ENCODE measurements around the gene MYO18B.

MYO18B gene, protein sequence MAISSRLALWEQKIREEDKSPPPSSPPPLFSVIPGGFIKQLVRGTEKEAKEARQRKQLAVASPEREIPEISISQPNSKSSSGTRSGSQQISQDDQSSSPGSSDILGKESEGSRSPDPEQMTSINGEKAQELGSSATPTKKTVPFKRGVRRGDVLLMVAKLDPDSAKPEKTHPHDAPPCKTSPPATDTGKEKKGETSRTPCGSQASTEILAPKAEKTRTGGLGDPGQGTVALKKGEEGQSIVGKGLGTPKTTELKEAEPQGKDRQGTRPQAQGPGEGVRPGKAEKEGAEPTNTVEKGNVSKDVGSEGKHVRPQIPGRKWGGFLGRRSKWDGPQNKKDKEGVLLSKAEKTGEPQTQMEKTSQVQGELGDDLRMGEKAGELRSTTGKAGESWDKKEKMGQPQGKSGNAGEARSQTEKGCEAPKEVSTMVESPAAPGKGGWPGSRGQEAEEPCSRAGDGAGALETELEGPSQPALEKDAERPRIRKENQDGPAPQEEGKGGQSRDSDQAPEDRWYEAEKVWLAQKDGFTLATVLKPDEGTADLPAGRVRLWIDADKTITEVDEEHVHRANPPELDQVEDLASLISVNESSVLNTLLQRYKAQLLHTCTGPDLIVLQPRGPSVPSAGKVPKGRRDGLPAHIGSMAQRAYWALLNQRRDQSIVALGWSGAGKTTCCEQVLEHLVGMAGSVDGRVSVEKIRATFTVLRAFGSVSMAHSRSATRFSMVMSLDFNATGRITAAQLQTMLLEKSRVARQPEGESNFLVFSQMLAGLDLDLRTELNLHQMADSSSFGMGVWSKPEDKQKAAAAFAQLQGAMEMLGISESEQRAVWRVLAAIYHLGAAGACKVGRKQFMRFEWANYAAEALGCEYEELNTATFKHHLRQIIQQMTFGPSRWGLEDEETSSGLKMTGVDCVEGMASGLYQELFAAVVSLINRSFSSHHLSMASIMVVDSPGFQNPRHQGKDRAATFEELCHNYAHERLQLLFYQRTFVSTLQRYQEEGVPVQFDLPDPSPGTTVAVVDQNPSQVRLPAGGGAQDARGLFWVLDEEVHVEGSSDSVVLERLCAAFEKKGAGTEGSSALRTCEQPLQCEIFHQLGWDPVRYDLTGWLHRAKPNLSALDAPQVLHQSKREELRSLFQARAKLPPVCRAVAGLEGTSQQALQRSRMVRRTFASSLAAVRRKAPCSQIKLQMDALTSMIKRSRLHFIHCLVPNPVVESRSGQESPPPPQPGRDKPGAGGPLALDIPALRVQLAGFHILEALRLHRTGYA (N-terminal part only)

DNA sequence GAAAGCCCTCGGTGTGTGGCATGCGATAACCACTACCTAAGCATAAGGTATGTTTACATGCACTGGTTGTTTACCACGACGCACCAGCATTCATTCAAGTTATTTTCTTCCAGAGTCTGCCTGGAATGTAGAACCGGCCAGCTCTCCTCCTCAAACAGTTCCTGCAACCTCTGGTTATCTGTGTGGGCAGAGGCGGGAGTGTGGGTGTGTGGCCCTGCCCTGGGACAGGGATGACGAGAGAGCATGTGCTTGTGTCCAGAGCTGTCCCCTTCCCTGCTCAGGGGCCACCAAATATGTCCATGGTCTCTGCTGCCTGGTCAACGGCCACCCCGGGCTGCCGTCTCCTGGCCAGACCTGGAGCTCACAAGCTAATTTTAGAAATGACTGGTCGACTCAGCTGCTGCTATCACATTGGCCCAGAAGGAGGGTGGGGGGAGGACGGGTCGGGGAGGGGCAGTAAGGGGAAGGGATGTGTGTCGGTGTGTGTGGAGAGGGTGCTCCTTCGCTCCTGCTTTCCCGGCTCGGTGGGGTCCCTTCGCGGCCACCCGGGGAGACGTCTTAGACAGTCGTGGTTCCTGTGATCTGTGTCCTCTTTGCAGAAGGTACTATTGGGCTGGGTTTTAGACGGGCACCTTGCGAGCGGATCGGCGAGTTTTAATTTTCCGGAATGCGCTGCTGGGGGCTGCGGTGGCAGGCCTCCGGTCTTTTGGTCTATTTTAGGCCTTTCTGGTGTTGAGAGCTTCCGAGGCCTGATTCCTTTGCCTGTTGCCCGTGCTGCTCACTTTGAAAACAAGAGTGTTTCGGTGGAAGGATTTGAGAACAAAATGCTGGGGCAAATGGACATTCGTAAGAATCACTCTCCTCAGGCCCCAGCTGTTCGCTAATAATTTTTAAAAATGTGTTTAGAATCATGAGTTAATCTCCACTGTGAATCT lies at the start of gene MYO18B:
TSS of gene MYO18B (plus strand) at position 497 of the 935 bp plus-strand sequence. CDS start 18,905 bp downstream, outside the sequence.
- H3K36me3 ChIP-seq (ENCODE audit: control insufficient read depth, insufficient read depth, low read length): no peaks in the 10 kb centered on the region
- H3K4me3 ChIP-seq (replicated peaks; ENCODE audit: low read depth, low read length): no peak within 1 kb of the TSS
- no peak for DNase-seq (ENCODE audit: extremely low read depth, insufficient read length)
- TF ChIP-seq, protein P1, sequence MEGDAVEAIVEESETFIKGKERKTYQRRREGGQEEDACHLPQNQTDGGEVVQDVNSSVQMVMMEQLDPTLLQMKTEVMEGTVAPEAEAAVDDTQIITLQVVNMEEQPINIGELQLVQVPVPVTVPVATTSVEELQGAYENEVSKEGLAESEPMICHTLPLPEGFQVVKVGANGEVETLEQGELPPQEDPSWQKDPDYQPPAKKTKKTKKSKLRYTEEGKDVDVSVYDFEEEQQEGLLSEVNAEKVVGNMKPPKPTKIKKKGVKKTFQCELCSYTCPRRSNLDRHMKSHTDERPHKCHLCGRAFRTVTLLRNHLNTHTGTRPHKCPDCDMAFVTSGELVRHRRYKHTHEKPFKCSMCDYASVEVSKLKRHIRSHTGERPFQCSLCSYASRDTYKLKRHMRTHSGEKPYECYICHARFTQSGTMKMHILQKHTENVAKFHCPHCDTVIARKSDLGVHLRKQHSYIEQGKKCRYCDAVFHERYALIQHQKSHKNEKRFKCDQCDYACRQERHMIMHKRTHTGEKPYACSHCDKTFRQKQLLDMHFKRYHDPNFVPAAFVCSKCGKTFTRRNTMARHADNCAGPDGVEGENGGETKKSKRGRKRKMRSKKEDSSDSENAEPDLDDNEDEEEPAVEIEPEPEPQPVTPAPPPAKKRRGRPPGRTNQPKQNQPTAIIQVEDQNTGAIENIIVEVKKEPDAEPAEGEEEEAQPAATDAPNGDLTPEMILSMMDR (IDR thresholded peaks at IDR 0.05; ENCODE audit: insufficient read depth, low read length, poor library complexity, severe bottlenecking): no peak
- no peaks in the 10 kb centered on the region for H3K27me3 ChIP-seq (replicated peaks; ENCODE audit: control insufficient read depth, insufficient read depth, low read length)

DNA sequence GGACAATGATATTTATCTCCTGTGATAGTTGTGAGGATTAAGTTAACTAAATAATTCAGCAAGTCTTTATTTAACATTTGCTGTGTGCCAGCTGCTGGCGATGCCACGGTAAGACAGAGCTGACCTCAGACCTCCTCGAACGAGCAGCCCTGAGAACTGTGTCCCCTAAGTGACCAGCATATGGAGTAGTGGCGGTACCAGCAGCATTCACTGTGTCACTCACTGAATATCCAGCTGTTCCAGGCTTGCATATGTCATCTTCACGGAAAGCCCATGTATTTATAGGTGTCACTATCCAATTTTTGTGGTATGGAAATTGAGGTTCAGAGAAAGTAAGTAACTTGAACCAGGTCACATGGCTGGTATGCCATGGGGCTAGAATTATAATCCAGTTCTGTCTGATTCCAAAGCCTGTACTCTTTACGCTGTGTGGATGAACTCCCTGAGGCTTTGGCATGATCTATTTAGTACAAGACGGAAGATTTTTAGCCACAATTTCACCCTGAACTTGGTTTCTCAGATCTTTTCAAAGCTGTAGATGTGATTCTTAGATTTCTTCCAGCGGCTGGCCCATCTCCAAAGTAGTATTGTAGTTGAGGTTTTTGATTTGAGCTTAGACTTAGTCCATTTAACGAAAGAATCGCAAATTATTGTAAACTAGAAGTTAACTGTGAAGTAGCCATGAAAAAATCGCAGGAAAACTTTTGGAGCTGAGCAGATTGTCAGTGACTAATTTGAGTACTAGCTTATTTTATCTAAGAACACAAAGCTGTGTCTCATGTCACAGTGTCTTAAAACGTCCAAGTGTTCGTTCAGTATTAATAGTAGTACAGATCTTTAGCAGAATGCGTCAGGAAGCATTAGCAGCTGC lies 49.4 kb upstream of the MYO18B start:
- TF ChIP-seq, protein P1 (IDR thresholded peaks at IDR 0.05; ENCODE audit: insufficient read depth, low read length, poor library complexity, severe bottlenecking): no peak
- no peak for DNase-seq (ENCODE audit: extremely low read depth, insufficient read length)
- peaks cover 5% of the 10 kb centered on the region for H3K36me3 ChIP-seq (ENCODE audit: control insufficient read depth, insufficient read depth, low read length)
- no peak overlapping the region for H3K4me3 ChIP-seq (replicated peaks; ENCODE audit: low read depth, low read length)
- no peaks in the 10 kb centered on the region for H3K27me3 ChIP-seq (replicated peaks; ENCODE audit: control insufficient read depth, insufficient read depth, low read length)

DNA sequence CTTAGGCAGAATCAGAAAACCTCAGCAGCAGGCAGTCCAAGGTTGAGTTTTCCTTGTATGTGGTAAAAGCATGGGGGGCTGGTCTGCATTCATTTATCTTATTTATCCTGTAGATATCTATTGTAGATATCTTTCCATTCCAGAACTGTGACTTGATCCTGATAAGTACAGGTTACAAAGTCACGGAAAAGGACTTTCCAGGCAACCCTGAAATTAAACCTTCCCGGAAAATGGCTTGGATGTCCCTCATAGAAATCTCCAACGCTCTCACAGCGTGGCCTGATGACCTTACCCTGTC lies 48.8 kb upstream of the MYO18B start:
- Histone ChIP-seq H3K36me3 (ENCODE audit: control insufficient read depth, insufficient read depth, low read length) (peaks cover 5% of the 10 kb centered on the region), H3K27me3 (replicated peaks; ENCODE audit: control insufficient read depth, insufficient read depth, low read length) (no peaks in the 10 kb centered on the region), H3K4me3 (replicated peaks; ENCODE audit: low read depth, low read length) (no peak overlapping the region)
- TF ChIP-seq, protein P1 (IDR thresholded peaks at IDR 0.05; ENCODE audit: insufficient read depth, low read length, poor library complexity, severe bottlenecking): no peak
- no peak for DNase-seq (ENCODE audit: extremely low read depth, insufficient read length)

DNA sequence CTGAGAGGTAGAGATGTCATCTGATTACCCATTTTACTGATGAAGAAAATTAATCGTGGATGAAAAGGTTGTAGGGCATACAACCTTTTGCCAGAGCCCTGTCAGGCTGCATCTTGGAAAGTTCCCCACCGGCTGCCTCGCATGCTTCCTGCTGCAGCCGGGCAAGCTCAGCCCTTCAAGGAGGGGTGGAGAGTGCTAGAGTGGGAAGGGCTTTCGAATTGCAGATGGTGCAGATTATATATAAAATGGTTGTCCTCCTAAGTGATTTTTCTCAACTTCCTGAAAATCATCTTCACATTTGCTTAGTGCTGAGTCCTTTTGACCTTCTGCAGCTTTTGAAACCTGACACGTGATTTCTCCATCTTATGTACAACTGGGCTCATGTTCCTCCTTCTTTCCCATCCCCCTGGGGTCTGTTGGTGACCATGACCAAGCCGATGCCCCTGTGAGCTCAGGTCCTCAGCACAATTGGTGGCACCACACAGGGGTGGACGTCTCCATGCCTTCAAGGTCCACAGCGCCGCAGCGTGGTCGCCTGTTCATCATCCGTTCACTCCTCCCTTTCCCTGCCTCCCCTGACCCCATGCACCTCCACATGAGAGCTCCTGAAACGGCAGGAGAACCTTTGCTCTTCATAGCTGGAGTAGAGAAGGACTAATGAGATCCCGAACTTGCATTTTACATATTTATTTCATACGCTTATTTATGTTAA lies 47.6 kb upstream of the MYO18B start:
- Histone ChIP-seq H3K27me3 (replicated peaks; ENCODE audit: control insufficient read depth, insufficient read depth, low read length) (no peaks in the 10 kb centered on the region), H3K36me3 (ENCODE audit: control insufficient read depth, insufficient read depth, low read length) (peaks cover 5% of the 10 kb centered on the region), H3K4me3 (replicated peaks; ENCODE audit: low read depth, low read length) (no peak overlapping the region)
- TF ChIP-seq, protein P1 (IDR thresholded peaks at IDR 0.05; ENCODE audit: insufficient read depth, low read length, poor library complexity, severe bottlenecking): no peak
- no peak for DNase-seq (ENCODE audit: extremely low read depth, insufficient read length)

All from GM06990 (cell line).